ENCODE measurements around the gene WWOX. TPM values are rescaled to one million over a fixed set of nuclear protein-coding genes. Genes with fewer than 3 reads are reported as not detected.

Gene WWOX
- total and polyA plus RNA-seq, 2 of the 13 experiments (the other 11 are each of a cell fraction or from before 2014, with no cell fraction given): 9.1 to 37.4 TPM

GRCh38 chr16:78218856-78219651 lies 119.6 kb downstream of the WWOX start:
- no peak for ATAC-seq
- CTCF ChIA-PET (ENCODE audit: low intra/inter-chr PET ratio, low total read pairs): no interaction called here
- no peak for FAIRE-seq

GRCh38 chr16:78220571-78220970 lies 121.1 kb downstream of the WWOX start:
- Histone ChIP-seq H3K79me2 (ENCODE audit: insufficient read depth, low read length) (no peaks in the 10 kb centered on the region), H3K36me3 (replicated peaks in 1 of 2; ENCODE audit: control insufficient read depth in 1 of 2, insufficient read depth in 2 of 2, low read length in 2 of 2) (no peaks in the 10 kb centered on the region), H3K27ac (ENCODE audit: extremely low read length, insufficient read depth, low read length) (no peak overlapping the region), H4K20me1 (ENCODE audit: insufficient read depth, low read length) (no peaks in the 10 kb centered on the region), H3K4me1 (ENCODE audit: insufficient read depth, low read length) (peaks cover 6% of the 10 kb centered on the region; the same call in 1 of the 2 replicates), H3K4me2 (ENCODE audit: low read depth, low read length) (no peak overlapping the region), H2AFZ (ENCODE audit: low read length) (no peak overlapping the region), H3K4me3 (replicated peaks in 1 of 3; ENCODE audit: insufficient read depth in 1 of 3, low read depth in 2 of 3, low read length in 3 of 3) (no peak overlapping the region), H3K27me3 (ENCODE audit: control insufficient read depth in 1 of 2, insufficient read depth in 2 of 2, low read length in 2 of 2) (no peaks in the 10 kb centered on the region), H3K9ac (ENCODE audit: insufficient read depth, low read depth, low read length) (no peak overlapping the region), H3K9me3 (ENCODE audit: low read length) (no peaks in the 10 kb centered on the region)
- intact Hi-C loops (cut with micrococcal nuclease; ENCODE audit: unreplicated experiment) (no loop called here), in situ Hi-C loops (cut with HindIII; ENCODE audit: extremely low pct_ligation_motif_present, low pct_unique_long_range_greater_than_20kb) (no loop called here)
- FAIRE-seq: peak; percentile 56
- no peak for ATAC-seq
- CTCF ChIA-PET (ENCODE audit: low intra/inter-chr PET ratio, low total read pairs): no interaction called here
- BruUV-seq (replicated peaks): no TSS peak
- POLR2A ChIA-PET: no interaction called here
- 88% methylated on average over 2 of the region's 2 CpGs for WGBS (ENCODE audit: low lambda C conversion rate)
- no peak for DNase-seq (ENCODE audit: low spot score)
- TF ChIP-seq SAFB2 (CRISPR knock-in tag; IDR thresholded peaks at IDR 0.05; ENCODE audit: borderline replicate concordance, low read depth) (no peak), REXO4 (CRISPR knock-in tag; IDR thresholded peaks at IDR 0.05; ENCODE audit: borderline replicate concordance) (no peak), TP53 (CRISPR knock-in tag; conservative IDR thresholded peaks at IDR 0.05) (no peak), SMARCE1 (IDR thresholded peaks at IDR 0.05; ENCODE audit: borderline replicate concordance) (no peak), GATAD2A (CRISPR knock-in tag; IDR thresholded peaks at IDR 0.05) (no peak), TRIM22 (IDR thresholded peaks at IDR 0.05) (no peak), KDM2A (CRISPR knock-in tag; IDR thresholded peaks at IDR 0.05; ENCODE audit: borderline replicate concordance, low read depth) (no peak), WIZ (CRISPR knock-in tag; IDR thresholded peaks at IDR 0.05) (no peak), ZNF777 (CRISPR knock-in tag; IDR thresholded peaks at IDR 0.05) (no peak), CSRNP1 (CRISPR knock-in tag; IDR thresholded peaks at IDR 0.05) (no peak), SRF (IDR thresholded peaks at IDR 0.05; ENCODE audit: low read depth, low read length) (no peak), FLYWCH1 (CRISPR knock-in tag; IDR thresholded peaks at IDR 0.05) (no peak), HMGA1 (CRISPR knock-in tag; conservative IDR thresholded peaks at IDR 0.05) (no peak)

More at GRCh38 chr16:78218856-78219651, 119.6 kb downstream of the WWOX start:
- Histone ChIP-seq H2AFZ (ENCODE audit: low read length) (no peak overlapping the region), H3K9ac (ENCODE audit: insufficient read depth, low read depth, low read length) (no peak overlapping the region), H3K36me3 (replicated peaks in 1 of 2; ENCODE audit: control insufficient read depth in 1 of 2, insufficient read depth in 2 of 2, low read length in 2 of 2) (no peaks in the 10 kb centered on the region), H3K27ac (ENCODE audit: extremely low read length, insufficient read depth, low read length) (no peak overlapping the region), H4K20me1 (ENCODE audit: insufficient read depth, low read length) (no peaks in the 10 kb centered on the region), H3K4me2 (ENCODE audit: low read depth, low read length) (no peak overlapping the region), H3K9me3 (ENCODE audit: low read length) (no peaks in the 10 kb centered on the region), H3K79me2 (ENCODE audit: insufficient read depth, low read length) (no peaks in the 10 kb centered on the region), H3K4me1 (ENCODE audit: insufficient read depth, low read length) (peaks cover 6% of the 10 kb centered on the region; the same call in 1 of the 2 replicates), H3K27me3 (ENCODE audit: control insufficient read depth in 1 of 2, insufficient read depth in 2 of 2, low read length in 2 of 2) (no peaks in the 10 kb centered on the region), H3K4me3 (replicated peaks in 1 of 3; ENCODE audit: insufficient read depth in 1 of 3, low read depth in 2 of 3, low read length in 3 of 3) (no peak overlapping the region)
- 95% methylated on average over 8 of the region's 8 CpGs for WGBS (ENCODE audit: low lambda C conversion rate)
- POLR2A ChIA-PET: no interaction called here
- BruUV-seq (replicated peaks): no TSS peak
- no peak for DNase-seq (ENCODE audit: low spot score)
- intact Hi-C loops (cut with micrococcal nuclease; ENCODE audit: unreplicated experiment): no loop called here
- in situ Hi-C loops (cut with HindIII; ENCODE audit: extremely low pct_ligation_motif_present, low pct_unique_long_range_greater_than_20kb): no loop called here
- no peak for TF ChIP-seq ZNF589 (CRISPR knock-in tag; conservative IDR thresholded peaks at IDR 0.05)
- TF ChIP-seq TCF7L2 (IDR thresholded peaks at IDR 0.05; ENCODE audit: low read depth, low read length): 0 out of 2 replicates have a peak, but pooled peaks have one; percentile 26
